GM12874 (cell line): ENCODE data around the gene PLEKHG5.

Source experiments
- CTCF ChIP-seq: IDR thresholded peaks from 2 replicates; pipeline ENCODE4 v1.5.1; 2011; ENCODE audit warnings: low read depth, mild to moderate bottlenecking, control low read depth, low read length, moderate library complexity; ENCODE audit not compliant: insufficient read depth

Gene PLEKHG5

GRCh38 chr1:6464514-6464836 lies 27.0 kb downstream of the PLEKHG5 start:
- no peak for TF ChIP-seq CTCF

- TF ChIP-seq CTCF = no peak
Measured at GRCh38 chr1:6463120-6463412, 28.4 kb downstream of the PLEKHG5 start.

GRCh38 chr1:6462412-6463119 lies 28.9 kb downstream of the PLEKHG5 start:
- TF ChIP-seq CTCF = no peak

GRCh38 chr1:6461538-6462411 lies 29.7 kb downstream of the PLEKHG5 start:
- TF ChIP-seq CTCF = no peak

GRCh38 chr1:6461051-6461530 lies 30.4 kb downstream of the PLEKHG5 start:
- no peak for TF ChIP-seq CTCF

GRCh38 chr1:6460301-6461050 lies 31.0 kb downstream of the PLEKHG5 start:
- no peak for TF ChIP-seq CTCF

- no peak for TF ChIP-seq CTCF
Measured at GRCh38 chr1:6459850-6460265, 31.6 kb downstream of the PLEKHG5 start.
